NCI-H2227 (cell line): ENCODE data around the gene DDO.
"Not testable (repeated sequence)": the region's sequence is repeated elsewhere in the genome, so short reads cannot be mapped to it uniquely, and the experiment has no call there.

ENCODE experiments used
- DNase-seq: peaks from one replicate; lab custom pipeline; 2025; ENCODE audit not compliant: unreplicated experiment; lab: John Stamatoyannopoulos, UW

Gene DDO

GRCh38 chr6:110369066-110369465 lies 46.3 kb downstream of the DDO start:
- no peak for DNase-seq

DNA sequence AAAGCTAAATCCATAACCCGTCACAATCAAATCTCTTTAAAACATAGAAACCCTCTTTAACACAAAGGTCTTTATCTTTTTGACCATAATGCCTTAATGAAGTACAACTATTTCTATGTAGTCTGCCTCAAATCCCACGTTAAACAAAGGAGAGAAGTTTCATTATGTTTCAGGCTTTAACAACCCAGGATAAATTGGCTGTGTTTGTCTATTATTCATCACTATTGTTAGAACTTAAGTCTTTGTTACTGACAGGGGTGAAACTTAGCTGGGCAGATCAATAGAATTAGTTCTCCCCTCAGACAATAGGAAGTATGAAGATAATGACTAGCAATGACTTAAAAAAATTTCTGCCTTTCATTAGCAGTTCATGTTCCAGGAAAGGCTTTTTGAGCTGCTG lies 47.1 kb downstream of the DDO start:
- no peak for DNase-seq

- DNase-seq = no peak
Measured at GRCh38 chr6:110367825-110368224, 47.5 kb downstream of the DDO start.

GRCh38 chr6:110366975-110367374 lies 48.4 kb downstream of the DDO start:
- DNase-seq = no peak

DNA sequence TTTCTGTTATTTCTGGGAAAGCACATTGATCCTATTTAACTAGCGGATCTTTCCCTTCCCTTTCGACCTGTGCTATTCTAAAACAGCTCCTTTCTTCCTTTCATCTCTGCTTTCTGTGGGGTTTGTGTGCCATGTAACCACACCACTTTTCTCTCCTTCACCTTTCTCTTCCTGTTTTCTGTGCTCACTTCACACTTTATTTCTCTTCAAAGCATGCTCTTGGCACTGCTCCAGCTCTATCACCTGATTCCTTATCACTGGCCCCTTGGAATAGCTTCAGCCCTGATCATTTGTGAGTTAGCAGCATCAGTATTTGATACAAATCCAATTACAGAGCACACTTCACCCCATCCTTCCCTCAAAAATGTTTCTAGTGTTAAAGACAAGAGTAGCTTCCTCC lies 49.1 kb downstream of the DDO start:
- no peak for DNase-seq

- DNase-seq = no peak
Measured at GRCh38 chr6:110364364-110365105, 50.8 kb downstream of the DDO start.

- DNase-seq = no peak
Measured at GRCh38 chr6:110363748-110364147, 51.6 kb downstream of the DDO start.

GRCh38 chr6:110360676-110361075 lies 54.7 kb downstream of the DDO start:
- no peak for DNase-seq

- DNase-seq = no peak
Measured at GRCh38 chr6:110359556-110359955, 55.8 kb downstream of the DDO start.

- DNase-seq = no peak
Measured at GRCh38 chr6:110358553-110359160, 56.7 kb downstream of the DDO start.

- peak; percentile 40 for DNase-seq
Measured at GRCh38 chr6:110357664-110358552, 57.5 kb downstream of the DDO start, which contains the start of gene METTL24. Gene METTL24, minus strand, starts transcription at chr6:110358349. Its CDS starts 77 bp downstream, at chr6:110358272.

GRCh38 chr6:110357298-110357663 lies 58.1 kb downstream of the DDO start:
- no peak for DNase-seq

DNA sequence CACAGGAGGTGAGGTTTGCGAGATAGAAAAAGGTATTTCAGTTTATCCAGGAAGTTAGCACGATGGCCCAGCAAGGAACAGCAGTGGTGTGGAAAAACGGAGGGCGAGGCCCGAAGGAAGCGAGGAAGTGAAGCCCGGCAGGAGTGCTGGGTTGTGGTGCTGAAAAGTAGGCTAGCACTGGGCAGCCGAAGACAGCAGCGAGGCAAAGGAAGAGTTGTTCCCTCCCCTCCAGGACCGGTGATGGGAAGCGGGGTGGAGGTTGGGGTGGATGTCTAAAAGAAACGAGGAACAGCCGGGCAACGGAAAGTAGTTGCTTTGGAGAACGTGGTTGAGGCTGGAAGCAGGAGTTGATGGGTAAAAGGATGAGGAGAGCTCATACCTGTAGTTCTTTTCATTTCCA lies 58.6 kb downstream of the DDO start:
- DNase-seq = no peak

DNA sequence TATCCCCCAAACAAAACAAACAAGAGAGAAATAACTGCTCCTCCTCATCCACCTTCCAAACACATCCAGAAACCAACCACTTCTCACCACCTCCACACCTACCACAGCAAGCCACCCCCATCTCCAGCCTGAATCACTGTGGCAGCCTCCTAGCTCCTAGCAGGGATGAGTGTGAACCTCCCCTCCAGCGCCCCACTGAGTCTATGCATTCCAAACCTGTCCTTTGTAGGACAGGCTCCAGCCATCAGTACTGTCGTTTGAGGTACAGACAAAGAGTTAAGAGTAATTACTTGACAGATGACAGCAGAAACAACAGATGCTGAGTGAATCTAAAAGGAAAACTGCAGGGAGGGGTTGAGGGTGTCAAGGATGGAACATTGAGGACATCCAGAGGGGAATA lies 59.6 kb downstream of the DDO start:
- DNase-seq = no peak

DNA sequence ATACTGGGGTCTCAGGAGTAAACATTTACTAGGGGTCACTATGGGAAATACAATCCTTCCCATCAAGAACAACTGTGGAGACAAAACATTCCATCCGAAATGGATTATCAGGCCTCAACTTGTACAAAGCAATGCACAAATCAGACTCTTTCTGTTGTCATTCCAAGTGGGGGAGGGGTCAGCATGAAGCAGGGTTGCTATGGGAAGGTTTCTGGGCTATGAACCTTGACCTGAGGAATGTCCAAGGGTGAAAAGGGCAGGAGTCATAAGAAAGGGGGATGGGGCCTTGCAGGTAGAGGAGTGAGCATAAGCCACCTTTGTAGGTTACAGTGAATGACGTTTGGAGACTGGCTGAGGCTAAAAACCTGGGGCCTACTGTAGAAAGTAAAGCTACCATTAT lies 60.4 kb downstream of the DDO start:
- DNase-seq = no peak

GRCh38 chr6:110354153-110354552 lies 61.2 kb downstream of the DDO start:
- DNase-seq = no peak

DNA sequence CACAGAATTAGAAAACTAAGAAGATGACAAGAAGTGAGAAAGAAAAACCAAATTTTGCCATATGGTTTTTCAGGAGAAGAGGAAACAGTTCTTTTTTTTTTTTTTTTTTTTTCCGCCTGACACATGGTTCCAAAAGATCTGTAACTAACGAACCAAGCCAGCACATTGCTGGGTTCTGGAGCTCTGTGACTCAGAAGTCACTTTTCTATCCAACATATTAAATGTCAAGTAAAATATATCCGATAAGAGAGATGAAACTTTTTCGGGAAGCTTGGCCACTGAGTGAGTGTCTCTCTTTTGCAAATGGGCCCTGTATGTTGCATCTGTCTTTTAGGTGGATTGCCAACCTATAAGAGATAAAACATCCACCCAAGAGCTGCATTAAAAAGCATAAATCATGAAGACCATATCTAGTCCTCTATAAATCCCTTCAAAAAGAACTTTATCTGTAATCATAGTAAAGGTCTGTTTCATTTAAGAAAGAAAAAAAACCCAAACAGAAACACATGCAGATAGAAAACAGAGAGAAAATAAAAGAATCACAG lies 61.8 kb downstream of the DDO start:
- no peak for DNase-seq

- DNase-seq = no peak
Measured at GRCh38 chr6:110352563-110353262, 62.7 kb downstream of the DDO start.

- no peak for DNase-seq
Measured at GRCh38 chr6:110351986-110352385, 63.4 kb downstream of the DDO start.

- no peak for DNase-seq
Measured at GRCh38 chr6:110351546-110351945, 63.8 kb downstream of the DDO start.

- DNase-seq = not testable (repeated sequence)
Measured at GRCh38 chr6:110350593-110350992, 64.8 kb downstream of the DDO start.
